Loucy (cell line): ENCODE results near the gene MTERF2.
"Not testable (repeated sequence)": the region's sequence is repeated elsewhere in the genome, so short reads cannot be mapped to it uniquely, and the experiment has no call there.

Source experiments
- EZH2phosphoT487 ChIP-seq: fragments of 200-600 bp; IDR thresholded peaks from 2 replicates; pipeline ENCODE4 v1.6.1; 2018; ENCODE audit warnings: antibody characterized with exemption, mild to moderate bottlenecking, moderate library complexity, borderline replicate concordance
- TF ChIP-seq, protein P1 (sequence below): fragments of 200-600 bp; sonication (generic); conservative IDR thresholded peaks from 2 replicates; pipeline ENCODE4 v1.5.1; 2014; ENCODE audit warnings: mild to moderate bottlenecking, antibody characterized with exemption, low read length

DNA sequence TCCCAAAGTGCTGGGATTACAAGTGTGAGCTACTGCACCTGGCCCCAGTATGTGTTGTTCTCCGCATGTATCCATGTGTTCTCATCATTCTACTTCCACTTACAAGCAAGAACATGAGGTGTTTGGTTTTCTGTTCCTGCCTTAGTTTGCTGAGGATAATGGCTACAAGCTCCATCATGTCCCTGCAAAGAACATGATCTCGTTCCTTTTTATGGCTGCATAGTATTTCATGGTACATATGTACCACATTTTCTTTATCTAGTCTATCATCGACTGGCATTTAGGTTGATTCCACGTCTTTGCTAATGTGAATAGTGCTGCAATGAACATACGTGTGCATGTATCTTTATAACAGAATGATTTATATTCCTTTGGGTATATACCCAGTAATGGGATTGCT is 9.2 kb upstream of the MTERF2 start:
- TF ChIP-seq, protein P1, sequence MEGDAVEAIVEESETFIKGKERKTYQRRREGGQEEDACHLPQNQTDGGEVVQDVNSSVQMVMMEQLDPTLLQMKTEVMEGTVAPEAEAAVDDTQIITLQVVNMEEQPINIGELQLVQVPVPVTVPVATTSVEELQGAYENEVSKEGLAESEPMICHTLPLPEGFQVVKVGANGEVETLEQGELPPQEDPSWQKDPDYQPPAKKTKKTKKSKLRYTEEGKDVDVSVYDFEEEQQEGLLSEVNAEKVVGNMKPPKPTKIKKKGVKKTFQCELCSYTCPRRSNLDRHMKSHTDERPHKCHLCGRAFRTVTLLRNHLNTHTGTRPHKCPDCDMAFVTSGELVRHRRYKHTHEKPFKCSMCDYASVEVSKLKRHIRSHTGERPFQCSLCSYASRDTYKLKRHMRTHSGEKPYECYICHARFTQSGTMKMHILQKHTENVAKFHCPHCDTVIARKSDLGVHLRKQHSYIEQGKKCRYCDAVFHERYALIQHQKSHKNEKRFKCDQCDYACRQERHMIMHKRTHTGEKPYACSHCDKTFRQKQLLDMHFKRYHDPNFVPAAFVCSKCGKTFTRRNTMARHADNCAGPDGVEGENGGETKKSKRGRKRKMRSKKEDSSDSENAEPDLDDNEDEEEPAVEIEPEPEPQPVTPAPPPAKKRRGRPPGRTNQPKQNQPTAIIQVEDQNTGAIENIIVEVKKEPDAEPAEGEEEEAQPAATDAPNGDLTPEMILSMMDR: not testable (repeated sequence)
- TF ChIP-seq EZH2phosphoT487: not testable (repeated sequence)
